Epithelial cell of proximal tubule (primary cell): ENCODE data around the gene NME8. TPM values are rescaled to one million over a fixed set of nuclear protein-coding genes. Genes with fewer than 3 reads are reported as not detected.

Source experiments
- DNase-seq: peaks from one replicate; pipeline ENCODE4 v3.0.0-alpha.2; 2011; ENCODE audit warnings: low read depth
- H3K4me3 ChIP-seq: 2 replicates; pipeline ENCODE4 v1.5.1; 2011; ENCODE audit warnings: low read depth, mild to moderate bottlenecking, low read length
- total RNA-seq: library from RNA; depleted of rRNA; stranded (reverse); fragments of >200 nt; gene quantifications from 2 replicates; pipeline ENCODE4 v1.2.3, GENCODE V29; 2015
- TF ChIP-seq, protein P1 (sequence below): conservative IDR thresholded peaks from 2 replicates; pipeline ENCODE4 v1.5.1; 2012; ENCODE audit warnings: low read depth, mild to moderate bottlenecking, low read length

The NME8 gene
- total RNA-seq, 1 donor from 2014 or later = not detected

DNA sequence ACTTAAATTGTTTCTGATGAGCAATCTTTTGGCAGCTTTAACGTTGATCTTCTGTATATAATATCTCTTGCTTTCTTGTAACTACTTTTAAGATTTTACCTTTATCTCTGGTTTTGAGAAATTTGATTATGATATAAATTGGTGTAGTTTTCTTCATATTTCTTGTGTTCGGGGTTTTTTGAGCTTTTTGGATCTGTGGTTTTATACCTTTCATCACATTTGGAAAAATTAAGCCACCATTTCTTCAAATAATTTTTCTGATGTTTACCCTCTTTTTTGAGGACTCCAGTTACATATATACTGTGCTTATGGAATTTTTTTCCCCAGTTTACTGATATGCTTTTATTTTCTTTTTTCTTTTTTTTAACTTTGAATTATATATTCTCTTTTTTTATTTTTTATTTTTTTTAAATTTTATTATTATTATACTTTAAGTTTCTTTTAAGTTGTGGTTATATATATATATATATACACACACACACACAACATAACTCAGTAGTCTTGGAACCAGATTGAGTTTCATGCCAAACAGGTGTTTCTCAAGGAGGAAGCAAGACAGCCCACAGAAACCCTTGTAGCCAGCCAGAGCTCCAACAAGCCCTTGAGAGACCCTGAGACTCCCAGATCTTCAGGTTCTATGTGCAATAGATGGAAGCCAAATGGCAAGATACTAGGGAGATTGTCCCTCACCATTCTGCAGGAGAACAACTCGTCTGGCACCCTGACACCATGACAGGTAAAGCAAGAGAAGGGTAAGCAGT lies 27.5 kb upstream of the NME8 start:
- DNase-seq = no peak
- TF ChIP-seq, protein P1, sequence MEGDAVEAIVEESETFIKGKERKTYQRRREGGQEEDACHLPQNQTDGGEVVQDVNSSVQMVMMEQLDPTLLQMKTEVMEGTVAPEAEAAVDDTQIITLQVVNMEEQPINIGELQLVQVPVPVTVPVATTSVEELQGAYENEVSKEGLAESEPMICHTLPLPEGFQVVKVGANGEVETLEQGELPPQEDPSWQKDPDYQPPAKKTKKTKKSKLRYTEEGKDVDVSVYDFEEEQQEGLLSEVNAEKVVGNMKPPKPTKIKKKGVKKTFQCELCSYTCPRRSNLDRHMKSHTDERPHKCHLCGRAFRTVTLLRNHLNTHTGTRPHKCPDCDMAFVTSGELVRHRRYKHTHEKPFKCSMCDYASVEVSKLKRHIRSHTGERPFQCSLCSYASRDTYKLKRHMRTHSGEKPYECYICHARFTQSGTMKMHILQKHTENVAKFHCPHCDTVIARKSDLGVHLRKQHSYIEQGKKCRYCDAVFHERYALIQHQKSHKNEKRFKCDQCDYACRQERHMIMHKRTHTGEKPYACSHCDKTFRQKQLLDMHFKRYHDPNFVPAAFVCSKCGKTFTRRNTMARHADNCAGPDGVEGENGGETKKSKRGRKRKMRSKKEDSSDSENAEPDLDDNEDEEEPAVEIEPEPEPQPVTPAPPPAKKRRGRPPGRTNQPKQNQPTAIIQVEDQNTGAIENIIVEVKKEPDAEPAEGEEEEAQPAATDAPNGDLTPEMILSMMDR = no peak
- no peak overlapping the region for H3K4me3 ChIP-seq

DNA sequence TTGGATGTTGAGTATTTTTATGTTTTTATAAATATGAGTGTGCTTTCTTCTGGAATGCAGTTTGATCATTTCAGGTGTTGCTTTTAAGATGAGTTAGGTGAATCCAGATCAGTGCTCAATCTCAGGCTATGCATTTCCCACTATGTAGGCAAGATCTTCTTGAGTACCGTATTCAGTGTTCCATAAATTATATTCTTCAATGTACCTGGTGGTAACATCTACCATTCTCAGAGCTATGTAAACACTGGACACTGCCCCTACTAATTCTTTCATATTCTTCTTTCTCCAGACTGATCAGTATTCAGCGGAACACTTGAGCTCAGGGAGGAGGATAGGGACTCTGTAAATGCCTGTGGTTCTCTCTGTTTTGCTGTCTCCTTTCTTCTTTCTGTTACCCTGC lies 25.5 kb upstream of the NME8 start:
- H3K4me3 ChIP-seq = no peak overlapping the region
- TF ChIP-seq, protein P1 = no peak
- no peak for DNase-seq

DNA sequence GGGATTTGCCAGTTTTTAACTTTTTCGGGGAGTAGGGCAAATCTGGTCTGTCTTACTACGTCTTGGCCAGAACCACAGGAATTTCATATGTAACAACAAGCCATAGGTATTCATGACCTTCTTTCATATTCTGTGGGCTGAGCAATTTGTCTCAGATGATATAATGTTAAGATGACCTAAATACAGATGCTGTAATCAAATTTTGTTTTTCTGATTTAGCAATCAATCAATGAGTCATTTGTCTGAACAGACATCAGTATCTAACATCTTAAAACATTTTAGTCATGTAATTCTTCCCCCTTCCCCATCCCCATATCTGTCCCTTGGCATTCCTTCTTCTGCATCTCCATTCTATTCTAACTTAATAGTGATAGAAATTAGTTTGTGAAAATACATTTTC lies 24.8 kb upstream of the NME8 start:
- TF ChIP-seq, protein P1 = no peak
- no peak overlapping the region for H3K4me3 ChIP-seq
- no peak for DNase-seq

DNA sequence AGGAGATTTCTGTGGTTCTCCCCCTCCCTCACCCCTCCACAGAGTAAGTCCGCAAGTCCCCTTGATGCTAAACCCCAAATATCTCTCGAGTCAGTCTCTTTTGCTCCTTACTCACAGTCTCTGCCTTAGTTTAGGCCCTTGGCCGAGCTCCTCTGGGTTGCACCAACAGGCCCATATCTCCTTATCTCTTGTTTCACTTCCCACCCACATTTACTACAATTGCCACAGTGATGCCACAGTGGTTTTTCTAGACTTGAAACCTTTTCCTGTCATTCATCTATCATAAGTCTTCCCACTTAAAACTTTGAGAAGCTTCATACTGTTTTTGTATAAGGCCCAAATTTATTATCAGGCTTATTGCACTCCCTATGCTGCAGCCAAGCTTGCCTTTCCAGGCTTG lies 23.4 kb upstream of the NME8 start:
- no peak overlapping the region for H3K4me3 ChIP-seq
- no peak for DNase-seq
- TF ChIP-seq, protein P1 = no peak

DNA sequence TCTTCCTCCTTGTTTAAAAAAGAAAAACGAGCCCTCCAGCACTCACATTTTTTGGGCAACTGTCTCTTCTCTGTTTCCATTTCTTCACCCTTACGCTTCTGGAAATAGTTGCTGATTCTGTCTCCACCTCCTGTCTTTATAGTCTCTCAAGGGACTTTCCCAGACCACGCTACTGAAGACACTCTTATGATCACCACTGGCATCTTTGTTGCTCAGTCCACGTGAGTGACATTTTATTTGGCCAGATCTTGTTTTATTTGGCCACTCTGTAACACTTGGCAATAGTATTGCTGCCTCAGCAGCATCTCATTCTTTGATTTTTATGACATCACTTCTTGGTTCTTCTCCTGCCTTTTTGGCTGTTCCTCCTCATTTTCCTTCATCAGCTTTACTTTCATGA lies 21.6 kb upstream of the NME8 start:
- TF ChIP-seq, protein P1 = no peak

DNA sequence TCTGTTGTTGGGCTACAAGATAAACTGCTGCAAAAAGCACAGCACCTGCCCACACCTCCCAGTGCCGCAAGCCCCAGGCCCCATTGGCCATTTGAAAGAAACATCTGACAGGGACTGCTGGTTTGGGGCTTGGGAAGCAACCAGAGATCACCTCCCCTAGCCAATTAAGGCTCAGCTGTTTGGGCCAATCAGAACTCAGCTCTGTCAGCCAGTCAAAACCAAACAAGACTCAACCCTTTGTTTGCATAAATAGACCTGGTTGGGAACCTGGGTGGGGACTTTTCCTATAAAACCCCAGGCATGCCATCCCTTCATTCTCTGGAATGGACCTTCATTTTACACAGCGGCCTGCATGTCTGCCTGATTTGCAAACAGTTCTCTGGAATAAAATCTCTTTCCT lies 17.2 kb upstream of the NME8 start:
- TF ChIP-seq, protein P1 = no peak
- no peak overlapping the region for H3K4me3 ChIP-seq
- DNase-seq = no peak

More for the DNA sequence above, 21.6 kb upstream of the NME8 start:
- DNase-seq = no peak
- no peak overlapping the region for H3K4me3 ChIP-seq

DNA sequence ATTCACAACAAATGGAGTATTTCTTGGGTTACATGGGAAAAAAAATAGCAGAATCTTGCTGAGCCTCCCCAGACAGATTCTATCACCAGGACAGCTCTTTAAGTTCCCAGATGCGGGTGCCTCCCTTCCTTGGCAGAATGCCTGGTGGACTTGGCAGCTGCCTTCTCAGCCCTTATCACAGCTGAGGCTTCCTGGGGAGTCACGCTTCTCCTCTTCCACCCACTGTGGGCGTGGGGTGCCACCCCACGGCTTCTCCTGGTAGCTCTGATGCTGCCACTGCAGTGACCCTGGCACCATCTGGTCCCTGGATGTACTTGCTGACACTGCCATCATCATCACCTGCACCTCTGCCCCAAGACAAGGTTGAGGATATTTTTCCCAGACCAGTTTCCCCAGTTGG lies 16.2 kb upstream of the NME8 start:
- H3K4me3 ChIP-seq = no peak overlapping the region
- TF ChIP-seq, protein P1 = peak; percentile 26
- DNase-seq = no peak
